K562 (cell line): Measurements from ENCODE around the gene SLC9A1. TPM values are rescaled to one million over a fixed set of nuclear protein-coding genes. Genes with fewer than 3 reads are reported as not detected.

Experiments
- ATF6 ChIP-seq: sonication (generic); formaldehyde crosslinking; IDR thresholded peaks from 2 replicates; pipeline ENCODE4 v1.4.0; 2020; ENCODE audit warnings: mild to moderate bottlenecking, missing genetic modification reagents
- CBX5 ChIP-seq: IDR thresholded peaks from 2 replicates; pipeline ENCODE4 v1.6.1; 2014; ENCODE audit warnings: low read depth, borderline replicate concordance
- CXXC5 ChIP-seq: fragments of 250-450 bp; sonication (Bioruptor Pico); IDR thresholded peaks from 2 replicates; pipeline ENCODE4 v1.8.0; 2022; ENCODE audit warnings: inconsistent platforms, mild to moderate bottlenecking, moderate library complexity
- PRPF4 ChIP-seq: fragments of 200-400 bp; formaldehyde crosslinking; IDR thresholded peaks from one replicate; pipeline ENCODE4 v1.6.1; 2017; ENCODE audit warnings: low read length, low read depth, mild to moderate bottlenecking; ENCODE audit not compliant: insufficient read depth, poor library complexity, severe bottlenecking
- polyA plus RNA-seq, 8 experiments: library from polyadenylated mRNA; depleted of rRNA in 4 of 8; stranded (reverse) in 5 of 8; unstranded in 3 of 8; fragments of >200 nt; fragmentation: Nextera tagmentation in 2 of 8; fragmentation: Illumina TruSeq in 1 of 8; extraction: Ambion mirVana in 2 of 8; extraction: Trizol in 1 of 8; gene quantifications; 2 replicates each; pipeline versions ENCODE4 v1.2.1 to v1.2.3, GENCODE V29; 2011 to 2014; ENCODE audit warnings: inconsistent platforms in 1 of 8, missing spikeins in 1 of 8
- total RNA-seq, 7 experiments: library from RNA; depleted of rRNA in 6 of 7; stranded (reverse); fragments of >200 nt in 6 of 7; fragmentation: Illumina TruSeq in 2 of 7; extraction: Trizol in 2 of 7; gene quantifications; 2 replicates each; pipeline versions ENCODE4 v1.2.1 to v1.2.3, GENCODE V29; 2011 to 2021; ENCODE audit warnings: low replicate concordance in 1 of 7
- TF ChIP-seq, protein P1 (sequence below): fragments of 450-650 bp; IDR thresholded peaks from 2 replicates; pipeline ENCODE4 v1.7.1; 2018; ENCODE audit warnings: mild to moderate bottlenecking, low read depth; ENCODE audit not compliant: partially characterized antibody
- TF ChIP-seq, protein P2 (sequence below): fragments of 450-650 bp; IDR thresholded peaks from 2 replicates; pipeline ENCODE4 v1.7.0; 2016; ENCODE audit warnings: borderline replicate concordance
- TF ChIP-seq, protein P3 (sequence below): fragments of 450-650 bp; IDR thresholded peaks from 2 replicates; pipeline ENCODE4 v1.6.1; 2018; ENCODE audit not compliant: partially characterized antibody

SLC9A1 gene
- total and polyA plus RNA-seq, 9 of the 15 experiments (the other 6 are each of a cell fraction or from before 2014, with no cell fraction given): 0.59 to 14.4 (median 2.0) TPM

- TF ChIP-seq PRPF4 (no peak), CBX5 (no peak), ATF6 (CRISPR knock-in tag) (no peak), CXXC5 (CRISPR knock-in tag) (peak; percentile 80)
- TF ChIP-seq, protein P1, sequence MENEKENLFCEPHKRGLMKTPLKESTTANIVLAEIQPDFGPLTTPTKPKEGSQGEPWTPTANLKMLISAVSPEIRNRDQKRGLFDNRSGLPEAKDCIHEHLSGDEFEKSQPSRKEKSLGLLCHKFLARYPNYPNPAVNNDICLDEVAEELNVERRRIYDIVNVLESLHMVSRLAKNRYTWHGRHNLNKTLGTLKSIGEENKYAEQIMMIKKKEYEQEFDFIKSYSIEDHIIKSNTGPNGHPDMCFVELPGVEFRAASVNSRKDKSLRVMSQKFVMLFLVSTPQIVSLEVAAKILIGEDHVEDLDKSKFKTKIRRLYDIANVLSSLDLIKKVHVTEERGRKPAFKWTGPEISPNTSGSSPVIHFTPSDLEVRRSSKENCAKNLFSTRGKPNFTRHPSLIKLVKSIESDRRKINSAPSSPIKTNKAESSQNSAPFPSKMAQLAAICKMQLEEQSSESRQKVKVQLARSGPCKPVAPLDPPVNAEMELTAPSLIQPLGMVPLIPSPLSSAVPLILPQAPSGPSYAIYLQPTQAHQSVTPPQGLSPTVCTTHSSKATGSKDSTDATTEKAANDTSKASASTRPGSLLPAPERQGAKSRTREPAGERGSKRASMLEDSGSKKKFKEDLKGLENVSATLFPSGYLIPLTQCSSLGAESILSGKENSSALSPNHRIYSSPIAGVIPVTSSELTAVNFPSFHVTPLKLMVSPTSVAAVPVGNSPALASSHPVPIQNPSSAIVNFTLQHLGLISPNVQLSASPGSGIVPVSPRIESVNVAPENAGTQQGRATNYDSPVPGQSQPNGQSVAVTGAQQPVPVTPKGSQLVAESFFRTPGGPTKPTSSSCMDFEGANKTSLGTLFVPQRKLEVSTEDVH: no peak
- TF ChIP-seq, protein P2, sequence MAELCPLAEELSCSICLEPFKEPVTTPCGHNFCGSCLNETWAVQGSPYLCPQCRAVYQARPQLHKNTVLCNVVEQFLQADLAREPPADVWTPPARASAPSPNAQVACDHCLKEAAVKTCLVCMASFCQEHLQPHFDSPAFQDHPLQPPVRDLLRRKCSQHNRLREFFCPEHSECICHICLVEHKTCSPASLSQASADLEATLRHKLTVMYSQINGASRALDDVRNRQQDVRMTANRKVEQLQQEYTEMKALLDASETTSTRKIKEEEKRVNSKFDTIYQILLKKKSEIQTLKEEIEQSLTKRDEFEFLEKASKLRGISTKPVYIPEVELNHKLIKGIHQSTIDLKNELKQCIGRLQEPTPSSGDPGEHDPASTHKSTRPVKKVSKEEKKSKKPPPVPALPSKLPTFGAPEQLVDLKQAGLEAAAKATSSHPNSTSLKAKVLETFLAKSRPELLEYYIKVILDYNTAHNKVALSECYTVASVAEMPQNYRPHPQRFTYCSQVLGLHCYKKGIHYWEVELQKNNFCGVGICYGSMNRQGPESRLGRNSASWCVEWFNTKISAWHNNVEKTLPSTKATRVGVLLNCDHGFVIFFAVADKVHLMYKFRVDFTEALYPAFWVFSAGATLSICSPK: no peak
- TF ChIP-seq, protein P3, sequence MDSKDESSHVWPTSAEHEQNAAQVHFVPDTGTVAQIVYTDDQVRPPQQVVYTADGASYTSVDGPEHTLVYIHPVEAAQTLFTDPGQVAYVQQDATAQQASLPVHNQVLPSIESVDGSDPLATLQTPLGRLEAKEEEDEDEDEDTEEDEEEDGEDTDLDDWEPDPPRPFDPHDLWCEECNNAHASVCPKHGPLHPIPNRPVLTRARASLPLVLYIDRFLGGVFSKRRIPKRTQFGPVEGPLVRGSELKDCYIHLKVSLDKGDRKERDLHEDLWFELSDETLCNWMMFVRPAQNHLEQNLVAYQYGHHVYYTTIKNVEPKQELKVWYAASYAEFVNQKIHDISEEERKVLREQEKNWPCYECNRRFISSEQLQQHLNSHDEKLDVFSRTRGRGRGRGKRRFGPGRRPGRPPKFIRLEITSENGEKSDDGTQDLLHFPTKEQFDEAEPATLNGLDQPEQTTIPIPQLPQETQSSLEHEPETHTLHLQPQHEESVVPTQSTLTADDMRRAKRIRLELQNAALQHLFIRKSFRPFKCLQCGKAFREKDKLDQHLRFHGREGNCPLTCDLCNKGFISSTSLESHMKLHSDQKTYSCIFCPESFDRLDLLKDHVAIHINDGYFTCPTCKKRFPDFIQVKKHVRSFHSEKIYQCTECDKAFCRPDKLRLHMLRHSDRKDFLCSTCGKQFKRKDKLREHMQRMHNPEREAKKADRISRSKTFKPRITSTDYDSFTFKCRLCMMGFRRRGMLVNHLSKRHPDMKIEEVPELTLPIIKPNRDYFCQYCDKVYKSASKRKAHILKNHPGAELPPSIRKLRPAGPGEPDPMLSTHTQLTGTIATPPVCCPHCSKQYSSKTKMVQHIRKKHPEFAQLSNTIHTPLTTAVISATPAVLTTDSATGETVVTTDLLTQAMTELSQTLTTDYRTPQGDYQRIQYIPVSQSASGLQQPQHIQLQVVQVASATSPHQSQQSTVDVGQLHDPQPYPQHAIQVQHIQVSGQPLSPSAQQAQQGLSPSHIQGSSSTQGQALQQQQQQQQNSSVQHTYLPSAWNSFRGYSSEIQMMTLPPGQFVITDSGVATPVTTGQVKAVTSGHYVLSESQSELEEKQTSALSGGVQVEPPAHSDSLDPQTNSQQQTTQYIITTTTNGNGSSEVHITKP: peak; percentile 78
Measured at GRCh38 chr1:27074175-27074780, 80.6 kb downstream of the SLC9A1 start (continued).
